A673 (cell line): ENCODE results near the gene PPP1R37.

Experiments
- EZH2 ChIP-seq: fragments of 200-600 bp; sonication (generic); IDR thresholded peaks from 2 replicates; pipeline ENCODE4 v1.6.1; 2017; ENCODE audit warnings: borderline replicate concordance, low read depth, mild to moderate bottlenecking, mixed read lengths, antibody characterized with exemption, low read length; ENCODE audit not compliant: poor library complexity, severe bottlenecking
- TF ChIP-seq, protein P1 (sequence below): fragments of 300-800, 200-600 bp; sonication (generic); conservative IDR thresholded peaks from 2 replicates; pipeline ENCODE4 v1.5.1; 2017; ENCODE audit warnings: low read depth, mild to moderate bottlenecking, antibody characterized with exemption, low read length, moderate library complexity, mixed read lengths

DNA sequence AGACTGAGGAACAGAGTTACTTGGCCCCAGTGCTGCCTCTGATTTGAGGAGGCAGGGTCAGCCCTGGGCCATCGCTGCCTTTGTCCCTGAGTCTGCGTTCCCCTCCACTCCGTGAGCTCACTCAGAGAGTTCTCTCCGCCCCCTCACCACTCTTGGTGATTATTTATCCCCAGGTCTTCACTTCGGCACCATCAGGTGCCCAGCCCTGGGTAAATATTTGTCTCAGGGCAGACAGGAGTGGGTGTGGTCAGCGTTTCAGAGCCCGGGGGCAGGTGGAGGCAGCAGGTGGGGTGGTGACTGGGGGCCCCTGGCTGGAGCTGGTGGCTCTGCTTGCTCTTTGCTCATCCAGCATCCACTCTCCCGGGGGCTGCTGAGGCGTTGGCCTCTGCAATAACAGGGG lies 20.6 kb downstream of the PPP1R37 start:
- TF ChIP-seq, protein P1, sequence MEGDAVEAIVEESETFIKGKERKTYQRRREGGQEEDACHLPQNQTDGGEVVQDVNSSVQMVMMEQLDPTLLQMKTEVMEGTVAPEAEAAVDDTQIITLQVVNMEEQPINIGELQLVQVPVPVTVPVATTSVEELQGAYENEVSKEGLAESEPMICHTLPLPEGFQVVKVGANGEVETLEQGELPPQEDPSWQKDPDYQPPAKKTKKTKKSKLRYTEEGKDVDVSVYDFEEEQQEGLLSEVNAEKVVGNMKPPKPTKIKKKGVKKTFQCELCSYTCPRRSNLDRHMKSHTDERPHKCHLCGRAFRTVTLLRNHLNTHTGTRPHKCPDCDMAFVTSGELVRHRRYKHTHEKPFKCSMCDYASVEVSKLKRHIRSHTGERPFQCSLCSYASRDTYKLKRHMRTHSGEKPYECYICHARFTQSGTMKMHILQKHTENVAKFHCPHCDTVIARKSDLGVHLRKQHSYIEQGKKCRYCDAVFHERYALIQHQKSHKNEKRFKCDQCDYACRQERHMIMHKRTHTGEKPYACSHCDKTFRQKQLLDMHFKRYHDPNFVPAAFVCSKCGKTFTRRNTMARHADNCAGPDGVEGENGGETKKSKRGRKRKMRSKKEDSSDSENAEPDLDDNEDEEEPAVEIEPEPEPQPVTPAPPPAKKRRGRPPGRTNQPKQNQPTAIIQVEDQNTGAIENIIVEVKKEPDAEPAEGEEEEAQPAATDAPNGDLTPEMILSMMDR, result no peak
- no peak for TF ChIP-seq EZH2
